Measurements from ENCODE around the gene FLNB. TPM values are rescaled to one million over a fixed set of nuclear protein-coding genes. Genes with fewer than 3 reads are reported as not detected.

The FLNB gene
- total RNA-seq, 2 experiments from 2014 or later = 13.9 to 14.3 TPM

DNA sequence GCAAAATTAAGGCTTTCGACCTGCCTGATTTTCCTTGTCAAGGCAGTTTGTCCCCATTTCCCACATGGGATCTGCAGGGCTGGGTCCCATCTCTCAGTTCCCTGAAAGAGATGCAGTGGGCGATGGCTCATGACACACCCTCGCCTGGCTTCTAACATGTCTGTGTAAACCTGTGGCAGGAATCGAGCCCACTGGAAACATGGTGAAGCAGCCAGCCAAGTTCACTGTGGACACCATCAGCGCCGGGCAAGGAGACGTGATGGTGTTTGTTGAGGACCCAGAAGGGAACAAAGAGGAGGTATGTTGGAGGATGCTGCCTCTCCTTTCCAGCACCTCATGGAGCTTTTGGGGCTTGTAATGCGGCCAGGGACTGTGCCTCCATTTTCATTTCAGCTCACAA is 86.4 kb downstream of the FLNB start:
- ChIA-PET POLR2A (interaction anchor here (0.7 kb wide), 1 partner anchor 9 kb away, joined by 4 read pairs; no protein-coding TSS in a partner anchor), CTCF (no interaction called here)

DNA sequence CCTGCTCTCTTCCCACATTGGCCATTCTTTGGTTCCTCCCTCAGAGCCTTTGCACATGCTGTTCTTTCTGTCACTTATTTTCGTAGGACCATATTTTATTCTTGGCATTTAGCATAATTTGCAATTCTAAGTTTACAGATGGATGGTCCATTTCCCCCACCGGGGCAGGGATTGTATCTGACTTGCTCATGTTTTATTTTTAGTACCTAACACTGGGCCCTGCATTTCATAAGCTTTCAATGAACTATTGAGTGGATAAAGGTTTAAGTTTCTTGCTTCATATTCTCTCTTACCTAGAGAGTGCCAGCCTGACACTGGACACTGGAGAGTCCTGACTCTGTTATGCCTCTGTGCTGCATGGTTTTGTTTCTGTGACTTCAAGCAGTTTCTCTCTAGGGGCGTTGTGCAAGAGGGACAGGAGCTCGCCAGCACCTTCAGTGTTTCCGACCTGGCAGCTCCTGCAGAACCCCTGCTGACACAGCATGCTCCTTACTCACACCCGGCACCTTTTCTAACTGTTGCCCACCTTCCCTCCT is 87.4 kb downstream of the FLNB start:
- CTCF ChIA-PET = no interaction called here

DNA sequence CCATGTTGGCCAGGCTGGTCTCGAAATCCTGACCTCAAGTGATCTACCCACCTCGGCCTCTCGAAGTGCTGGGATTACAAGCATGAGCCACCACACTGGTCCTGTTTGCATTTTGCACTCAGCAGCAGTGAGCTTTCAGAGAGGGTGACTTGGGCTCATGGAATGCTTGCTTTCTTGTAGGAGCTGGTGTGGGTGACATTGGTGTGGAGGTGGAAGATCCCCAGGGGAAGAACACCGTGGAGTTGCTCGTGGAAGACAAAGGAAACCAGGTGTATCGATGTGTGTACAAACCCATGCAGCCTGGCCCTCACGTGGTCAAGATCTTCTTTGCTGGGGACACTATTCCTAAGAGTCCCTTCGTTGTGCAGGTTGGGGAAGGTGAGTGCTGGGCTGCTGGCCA is 90.3 kb downstream of the FLNB start:
- ChIA-PET CTCF (no interaction called here), POLR2A (no interaction called here)

More for the DNA sequence above, 87.4 kb downstream of the FLNB start:
- POLR2A ChIA-PET = no interaction called here

DNA sequence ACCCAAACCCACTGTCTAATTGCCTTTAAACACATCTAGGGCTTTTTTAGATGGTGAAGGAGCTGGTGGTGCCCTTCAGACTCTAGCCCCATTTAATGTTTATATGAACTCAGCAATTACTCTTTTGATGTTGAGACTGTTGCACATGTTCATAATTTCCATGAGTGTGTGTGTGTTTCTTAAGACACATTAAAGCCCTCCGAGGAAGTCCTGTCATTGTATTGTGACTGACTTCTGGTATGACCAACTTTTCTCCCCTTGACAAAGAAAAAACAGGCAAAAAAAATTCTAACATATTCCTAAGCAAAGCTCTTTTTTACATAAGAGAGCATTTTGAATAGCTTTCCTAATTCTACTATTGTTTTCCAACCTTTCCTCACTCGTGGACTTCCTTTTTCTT is 91.6 kb downstream of the FLNB start:
- ChIA-PET POLR2A (no interaction called here), CTCF (interaction anchor here (0.6 kb wide), 1 partner anchor 12 kb away, joined by 3 read pairs; no protein-coding TSS in a partner anchor)

DNA sequence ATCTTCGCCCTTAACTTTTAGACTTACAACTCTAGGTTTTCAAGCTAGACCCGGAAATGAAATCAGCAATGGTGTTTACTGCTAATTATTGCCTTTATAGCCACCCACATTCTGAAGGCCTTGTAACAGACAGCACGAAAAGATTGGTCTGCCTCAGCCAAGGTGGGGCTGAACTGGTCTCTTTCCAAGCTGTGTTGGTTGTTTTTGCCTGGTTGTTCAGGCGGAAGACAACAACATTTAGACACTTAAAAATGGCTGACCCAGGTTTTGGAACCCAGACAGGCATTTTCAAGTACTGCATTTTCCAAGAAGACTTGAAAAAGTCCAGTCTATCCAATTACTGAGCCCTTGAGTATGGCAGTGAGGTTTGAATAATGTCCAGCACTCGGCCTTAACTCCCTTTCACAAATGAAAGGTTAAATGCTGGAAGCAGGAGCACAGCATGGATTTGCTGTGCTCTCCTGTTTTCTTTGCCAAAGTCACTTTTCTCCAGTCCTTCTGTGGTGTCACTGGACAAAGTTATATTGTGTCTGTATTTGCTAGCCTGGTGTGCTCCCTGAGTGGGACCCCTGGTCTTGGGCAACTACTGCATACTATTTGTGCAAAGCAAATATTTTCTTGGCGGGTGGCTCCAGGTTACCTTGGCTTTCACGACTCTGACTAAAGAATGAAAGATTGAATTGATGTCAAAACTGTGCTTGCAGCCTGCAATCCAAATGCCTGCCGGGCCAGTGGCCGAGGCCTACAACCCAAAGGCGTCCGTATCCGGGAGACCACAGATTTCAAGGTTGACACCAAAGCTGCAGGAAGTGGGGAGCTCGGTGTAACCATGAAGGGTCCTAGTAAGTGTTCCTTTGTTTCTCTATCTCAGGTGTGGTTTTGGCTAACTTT is 93.5 kb downstream of the FLNB start:
- POLR2A ChIA-PET = no interaction called here

DNA sequence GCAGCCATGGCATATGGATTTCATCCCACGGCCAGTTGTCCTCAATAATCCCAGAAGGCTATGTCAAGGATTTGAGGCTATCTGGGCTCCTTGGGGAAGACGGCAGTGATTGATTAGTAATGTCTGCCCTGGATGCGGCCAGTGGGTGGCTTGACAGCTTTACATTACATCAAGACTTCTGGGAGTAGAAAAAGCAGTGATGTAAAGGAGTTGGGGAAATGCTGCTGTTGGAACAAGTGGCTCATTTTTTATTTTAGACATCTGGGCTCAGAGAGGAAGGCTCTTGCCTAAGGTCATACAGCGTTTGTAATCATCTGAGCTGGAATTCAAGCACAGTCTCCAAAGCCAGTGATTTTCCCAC is 94.1 kb downstream of the FLNB start:
- CTCF ChIA-PET = interaction anchor here (0.8 kb wide), 1 partner anchor 74 kb away, joined by 3 read pairs; no protein-coding TSS in a partner anchor

More for the DNA sequence above, 93.5 kb downstream of the FLNB start:
- CTCF ChIA-PET = interaction anchor here (0.8 kb wide), 1 partner anchor 74 kb away, joined by 3 read pairs; no protein-coding TSS in a partner anchor

DNA sequence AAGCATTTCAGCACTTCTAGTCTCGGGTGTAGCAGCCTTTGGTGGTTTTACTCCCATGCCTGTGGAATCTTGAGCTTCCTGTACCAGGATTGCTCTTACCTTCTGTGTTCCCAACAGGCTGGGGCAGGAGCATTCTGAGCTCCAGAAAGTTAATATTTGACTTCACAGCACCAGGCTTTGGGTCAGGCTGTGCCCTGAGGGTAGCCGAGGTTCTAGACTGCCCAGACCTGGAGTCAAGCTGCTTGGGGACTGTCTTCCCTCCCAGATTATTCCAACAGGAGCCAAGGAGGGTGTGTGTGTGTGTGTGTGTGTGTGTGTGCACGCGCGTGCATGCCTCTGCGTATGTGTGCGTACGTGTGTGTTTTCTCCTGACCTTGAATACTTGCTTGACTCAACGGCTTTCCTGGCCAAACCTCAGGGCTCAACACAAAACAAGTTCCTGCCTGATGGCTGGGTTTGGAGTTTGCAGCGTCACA is 94.8 kb downstream of the FLNB start:
- ChIA-PET CTCF (interaction anchor here (0.8 kb wide), 1 partner anchor 75 kb away, joined by 3 read pairs; no protein-coding TSS in a partner anchor), POLR2A (no interaction called here)

More for the DNA sequence above, 94.1 kb downstream of the FLNB start:
- POLR2A ChIA-PET = no interaction called here

DNA sequence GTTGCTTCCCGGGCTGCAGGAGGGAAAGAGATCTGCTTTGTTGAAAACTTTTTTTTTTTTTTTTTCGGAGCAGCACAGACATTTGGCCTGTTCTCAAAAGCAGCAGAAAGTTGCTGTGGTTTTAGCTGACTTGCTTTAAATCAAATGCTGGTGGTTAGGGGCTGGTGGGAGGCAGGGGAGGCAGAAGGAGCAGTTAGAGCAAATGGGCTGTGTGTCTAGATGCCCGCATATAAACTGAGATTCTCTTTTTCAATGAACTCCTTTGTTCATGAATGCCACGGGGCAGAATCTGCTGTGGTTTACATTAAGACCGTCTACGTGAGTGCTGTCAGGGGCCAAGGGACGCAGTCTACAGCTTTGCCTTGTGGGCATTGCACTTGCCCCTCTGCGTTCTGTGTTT is 95.9 kb downstream of the FLNB start:
- ChIA-PET CTCF (no interaction called here), POLR2A (no interaction called here)

DNA sequence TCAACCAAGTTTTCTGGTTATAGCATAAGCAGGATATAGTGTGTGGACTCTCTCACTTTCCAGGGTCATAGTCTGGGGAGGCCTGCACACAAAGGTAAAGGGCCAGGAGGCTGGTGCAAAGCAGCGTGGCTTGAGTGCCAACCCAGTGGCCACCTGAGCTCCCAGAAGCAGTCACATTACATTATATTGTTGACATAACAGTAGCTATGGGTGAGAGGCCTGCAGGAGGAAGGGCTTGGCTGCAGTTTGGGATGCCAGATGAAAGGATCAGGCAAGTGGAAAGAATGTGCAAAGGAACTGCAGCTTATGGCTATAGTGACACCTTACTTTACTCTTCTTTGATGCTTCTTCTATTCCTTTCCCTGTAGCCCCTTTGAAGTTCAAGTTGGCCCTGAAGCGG is 96.5 kb downstream of the FLNB start:
- POLR2A ChIA-PET = no interaction called here
- CTCF ChIA-PET = no interaction called here

DNA sequence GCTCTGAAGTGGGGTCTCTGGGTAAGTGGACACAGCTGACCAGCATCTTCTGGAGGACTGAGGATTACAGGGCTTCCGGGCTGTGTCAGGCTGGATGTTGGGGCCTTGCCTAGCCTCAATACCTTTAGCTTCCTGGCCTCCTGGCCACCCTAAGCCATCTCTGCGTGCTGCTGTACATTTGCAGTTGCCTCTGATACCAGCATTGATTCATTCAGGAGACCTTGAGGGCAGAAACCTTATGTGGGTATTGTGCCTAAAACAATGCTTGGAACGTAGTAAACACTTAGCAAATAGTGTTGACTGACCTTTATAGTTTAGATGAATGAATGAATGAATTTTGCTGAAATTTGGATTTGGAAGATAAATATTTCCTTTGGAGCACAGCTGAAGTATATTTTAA is 97.0 kb downstream of the FLNB start:
- POLR2A ChIA-PET = no interaction called here
- CTCF ChIA-PET = no interaction called here

DNA sequence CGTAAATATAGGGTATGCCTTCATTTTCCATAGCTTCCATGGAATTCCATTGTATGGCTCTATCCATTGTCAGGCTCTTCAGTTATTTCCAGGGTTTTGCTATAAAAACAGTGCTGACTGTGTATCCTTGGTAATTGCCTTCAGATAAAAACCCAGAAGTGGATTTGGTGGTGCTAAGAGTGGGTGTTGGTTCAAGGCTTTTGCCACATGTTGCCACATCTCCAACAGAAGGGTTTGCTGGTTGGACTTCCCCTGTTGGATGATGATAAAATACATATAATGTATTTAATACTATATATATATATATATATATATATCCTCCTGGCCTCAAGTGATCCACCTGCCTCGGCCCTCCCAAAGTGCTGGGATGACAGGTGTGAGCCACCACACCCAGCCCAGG is 97.8 kb downstream of the FLNB start:
- ChIA-PET POLR2A (no interaction called here), CTCF (no interaction called here)

DNA sequence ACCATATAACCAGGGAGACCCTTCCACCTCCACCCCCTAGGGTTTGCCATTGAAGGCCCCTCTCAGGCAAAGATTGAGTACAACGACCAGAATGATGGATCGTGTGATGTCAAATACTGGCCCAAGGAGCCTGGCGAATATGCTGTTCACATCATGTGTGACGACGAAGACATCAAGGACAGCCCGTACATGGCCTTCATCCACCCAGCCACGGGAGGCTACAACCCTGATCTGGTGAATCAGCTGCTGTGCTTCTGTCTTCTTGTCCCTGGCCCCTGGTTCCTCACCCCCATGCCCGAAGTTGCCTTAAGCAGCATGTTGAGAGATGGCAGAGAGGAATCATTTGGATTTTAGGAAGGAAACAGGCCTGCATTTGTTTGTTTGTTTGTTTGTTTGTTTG is 98.4 kb downstream of the FLNB start:
- ChIA-PET CTCF (no interaction called here), POLR2A (no interaction called here)

DNA sequence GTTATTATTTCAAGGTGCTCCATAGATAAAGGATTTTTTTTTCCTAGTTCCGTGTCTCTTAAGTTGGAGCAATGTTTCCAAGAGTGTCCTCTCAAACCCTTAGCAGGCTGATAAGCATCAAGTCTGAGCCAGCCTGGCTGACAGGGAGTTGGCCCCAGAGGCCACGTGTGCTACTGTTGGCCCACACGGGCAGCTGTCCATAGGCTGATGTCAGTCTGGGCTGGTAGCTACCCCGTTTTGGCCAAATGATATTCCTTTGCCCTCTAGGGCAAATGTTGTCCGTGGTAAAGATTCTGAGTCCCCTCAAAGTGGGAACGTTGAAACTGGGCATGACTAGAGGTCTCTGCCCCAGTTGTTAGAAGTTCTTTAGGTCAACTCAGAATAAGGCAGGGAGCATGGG is 99.4 kb downstream of the FLNB start:
- ChIA-PET CTCF (no interaction called here), POLR2A (no interaction called here)

DNA sequence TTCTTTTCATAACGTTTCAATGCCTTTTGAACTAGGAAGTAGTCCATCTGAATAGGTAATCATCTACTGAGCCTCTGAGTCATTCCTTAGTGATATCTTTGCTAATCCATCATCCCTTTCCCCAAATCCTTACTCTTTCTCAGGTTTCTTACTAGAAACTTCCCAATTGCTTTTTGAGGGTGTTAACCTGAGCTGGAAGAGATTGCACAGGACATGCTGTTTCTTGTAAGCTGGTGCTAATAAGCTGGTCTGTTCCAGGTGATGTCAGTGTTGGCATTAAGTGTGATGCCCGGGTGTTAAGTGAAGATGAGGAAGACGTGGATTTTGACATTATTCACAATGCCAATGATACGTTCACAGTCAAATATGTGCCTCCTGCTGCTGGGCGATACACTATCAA is 101.5 kb downstream of the FLNB start:
- CTCF ChIA-PET = no interaction called here
- POLR2A ChIA-PET = no interaction called here

DNA sequence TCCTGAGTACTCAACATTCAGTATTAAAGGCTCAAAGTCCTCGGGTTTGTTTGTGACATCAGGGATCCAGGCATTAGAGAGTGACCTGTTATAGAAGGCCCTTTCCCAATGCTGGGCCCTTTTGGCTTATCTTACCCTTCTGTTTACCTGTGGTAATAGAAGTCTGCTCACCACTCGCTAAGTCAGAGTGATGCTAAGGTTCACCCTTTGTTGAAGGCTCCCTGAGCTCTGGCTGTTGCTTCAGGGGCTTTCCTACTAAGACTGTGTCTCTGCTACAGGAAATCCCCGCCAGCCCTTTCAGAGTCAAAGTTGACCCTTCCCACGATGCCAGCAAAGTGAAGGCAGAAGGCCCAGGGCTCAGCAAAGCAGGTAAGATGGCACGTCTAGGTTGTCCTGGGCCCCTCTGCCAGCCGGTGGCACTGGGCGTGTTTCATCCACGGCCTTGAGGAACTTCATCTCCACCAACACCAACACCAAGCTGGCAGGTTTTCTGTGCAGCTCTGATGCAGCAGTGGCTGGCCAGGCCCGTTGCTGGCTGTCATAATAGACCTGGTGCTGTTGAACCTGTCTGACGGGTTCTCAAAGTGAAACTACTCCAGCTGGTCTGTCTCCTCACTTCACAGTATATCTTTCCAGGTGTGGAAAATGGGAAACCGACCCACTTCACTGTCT is 103.4 kb downstream of the FLNB start:
- POLR2A ChIA-PET = no interaction called here
- CTCF ChIA-PET = no interaction called here

DNA sequence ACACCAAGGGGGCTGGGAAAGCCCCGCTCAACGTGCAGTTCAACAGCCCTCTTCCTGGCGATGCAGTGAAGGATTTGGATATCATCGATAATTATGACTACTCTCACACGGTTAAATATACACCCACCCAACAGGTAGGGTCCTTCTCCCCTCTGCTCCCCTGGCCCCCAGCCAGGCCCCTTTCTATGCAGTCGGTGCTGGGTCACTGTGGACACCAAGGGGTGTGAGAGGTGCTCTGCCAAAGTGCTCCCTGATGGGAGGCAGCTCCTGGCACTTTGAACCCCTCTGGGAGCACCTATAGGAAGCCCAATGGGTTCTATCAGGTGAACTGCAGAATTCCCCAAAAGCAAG is 103.9 kb downstream of the FLNB start:
- CTCF ChIA-PET = no interaction called here

DNA sequence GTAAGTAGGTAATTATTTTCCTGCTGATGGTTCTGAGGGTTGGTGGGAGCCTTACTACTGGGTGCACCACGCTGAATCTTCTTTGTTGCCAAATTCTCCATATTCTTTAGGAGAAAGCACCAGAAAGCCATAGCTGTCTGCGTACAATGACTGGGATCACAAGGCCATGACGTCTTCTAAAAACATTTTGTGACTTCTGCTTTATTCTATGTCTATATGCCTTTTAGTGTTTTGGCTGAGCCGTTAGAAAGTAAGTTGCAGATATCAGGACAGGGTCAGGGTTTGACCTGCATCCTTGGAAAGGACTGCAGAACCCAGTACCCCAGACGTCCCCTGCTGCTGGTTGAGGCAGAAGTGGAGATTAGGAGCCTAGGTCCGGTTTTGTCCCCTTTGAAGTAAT is 107.0 kb downstream of the FLNB start:
- CTCF ChIA-PET = no interaction called here
- POLR2A ChIA-PET = no interaction called here

More for the DNA sequence above, 103.9 kb downstream of the FLNB start:
- POLR2A ChIA-PET = no interaction called here

DNA sequence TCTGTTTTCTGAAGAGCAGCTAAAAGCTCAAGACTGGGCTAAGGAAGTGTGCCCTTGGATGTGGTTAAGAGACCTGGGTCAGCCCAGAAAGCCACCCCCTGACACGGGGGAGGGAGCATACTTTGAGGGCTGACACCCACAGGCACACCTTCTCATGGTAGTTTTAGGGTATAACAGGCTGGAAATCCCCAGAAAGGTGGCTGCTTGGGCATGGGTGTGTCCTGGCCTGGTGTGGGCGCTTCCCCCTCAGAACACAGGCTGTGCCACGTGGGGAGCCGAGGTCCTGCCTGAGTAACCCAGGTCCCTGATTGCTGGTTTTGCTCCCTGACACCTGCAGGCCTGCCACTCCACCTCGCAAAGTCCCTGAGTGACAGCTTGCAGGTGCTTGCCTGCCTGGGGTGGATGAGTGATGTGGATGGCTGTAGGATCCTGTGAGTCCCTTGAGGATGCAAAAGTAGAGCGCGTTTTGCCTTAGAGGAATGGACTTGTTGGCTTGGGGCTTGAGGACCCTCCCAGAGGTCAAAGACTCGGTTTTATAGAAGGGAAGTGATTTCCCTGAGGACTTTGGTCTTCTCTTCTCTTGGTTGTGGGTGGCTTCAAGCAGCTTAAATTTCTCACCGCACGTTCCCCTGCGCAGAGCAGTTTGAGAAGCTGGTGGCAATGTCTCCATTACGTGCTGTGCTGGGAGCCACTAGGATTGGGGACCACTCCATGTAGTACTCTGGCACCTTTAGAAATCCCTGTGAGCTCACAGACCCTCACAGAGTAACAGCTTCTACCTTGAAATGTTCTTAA is 108.1 kb downstream of the FLNB start:
- ChIA-PET POLR2A (no interaction called here), CTCF (interaction anchor here (0.9 kb wide), 1 partner anchor 51 kb away, joined by 3 read pairs; no protein-coding TSS in a partner anchor)

DNA sequence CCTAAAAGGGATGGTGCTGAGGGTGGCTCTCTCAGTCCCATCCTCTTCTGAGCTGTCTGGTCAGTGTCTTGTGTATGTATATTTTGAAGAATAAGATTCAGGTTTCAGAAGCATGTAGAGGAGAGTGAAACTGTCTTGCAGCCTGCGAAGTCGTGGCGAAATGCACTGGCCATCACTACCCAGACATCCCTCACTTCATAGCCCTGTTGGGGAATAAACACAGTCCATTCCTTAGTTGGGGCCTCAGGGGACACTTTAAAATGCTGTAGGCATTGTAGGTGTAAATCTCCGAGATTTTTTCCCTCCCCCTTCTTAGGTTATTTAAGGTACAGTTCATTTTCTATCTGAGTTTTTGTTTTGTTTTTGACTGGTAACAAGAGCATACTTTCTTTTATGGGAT is 108.8 kb downstream of the FLNB start:
- CTCF ChIA-PET = interaction anchor here (0.9 kb wide), 1 partner anchor 50 kb away, joined by 3 read pairs; no protein-coding TSS in a partner anchor
- POLR2A ChIA-PET = no interaction called here

DNA sequence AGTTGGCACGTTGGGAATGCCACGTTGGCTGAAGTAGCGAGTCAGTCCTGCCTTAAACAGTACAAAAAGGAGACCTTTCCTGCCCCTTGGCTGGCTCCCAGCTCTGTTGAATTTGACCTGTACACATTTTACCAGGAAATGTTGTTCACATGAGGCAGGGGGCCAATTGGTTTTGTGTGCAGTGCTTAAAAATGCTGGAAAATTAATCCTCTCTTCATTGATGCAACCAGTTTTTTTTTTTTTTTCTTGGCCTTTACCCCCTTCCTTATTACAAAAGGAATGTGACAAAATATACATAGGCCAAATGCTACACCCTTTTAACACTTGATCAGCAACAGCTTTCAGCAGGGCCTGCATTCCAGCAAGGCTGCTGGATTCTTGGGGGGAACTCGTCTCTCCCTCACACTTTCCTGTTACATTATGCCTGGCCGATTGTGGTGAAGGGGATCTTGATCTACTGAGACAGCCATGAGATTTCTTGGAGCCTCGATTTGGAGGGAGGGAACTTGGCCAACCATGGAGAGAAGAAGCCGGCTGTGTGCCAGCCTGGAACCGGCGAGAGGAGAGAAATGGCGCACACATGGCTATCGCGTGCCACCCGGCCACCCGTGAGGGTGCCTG is 109.4 kb downstream of the FLNB start:
- POLR2A ChIA-PET = no interaction called here
- CTCF ChIA-PET = no interaction called here

All from activated CD8-positive, alpha-beta memory T cell treated with anti-CD3 and anti-CD28 coated beads for 36 hours (primary cell).